Panc1 (cell line): ENCODE data around the gene UST. TPM values are rescaled to one million over a fixed set of nuclear protein-coding genes. Genes with fewer than 3 reads are reported as not detected.

Source experiments
- ATAC-seq: fragments of 200-7000 bp; cut with Tn5 transposase; 2 replicates; pipeline ENCODE4 v1.9.1; 2020; ENCODE audit warnings: mild to moderate bottlenecking, moderate library complexity
- BruUV-seq: library from RNA; stranded (reverse); fragments of 400-500 nt; replicated peaks from 2 replicates; lab custom pipeline; 2021; lab: Mats Ljungman, UMichigan
- CTCF ChIA-PET: fragments of 300-600 bp; sonication (Branson Sonifier 250); formaldehyde crosslinking; loops from one replicate; lab custom pipeline; 2022; ENCODE audit warnings: antibody characterized with exemption; lab: Charles Lee
- POLR2A ChIA-PET: fragments of 300-600 bp; sonication (Branson Sonifier 250); formaldehyde crosslinking; loops from one replicate; lab custom pipeline; 2022; ENCODE audit warnings: antibody characterized with exemption; lab: Charles Lee
- DNase-seq: peaks from one replicate; pipeline ENCODE4 v3.0.0-alpha.2; 2010; ENCODE audit warnings: low read depth, low spot score
- H3K27ac ChIP-seq: 2 replicates; pipeline ENCODE4 v1.5.1; 2011; ENCODE audit warnings: mild to moderate bottlenecking, low read length, inconsistent platforms
- H3K27me3 ChIP-seq: fragments of 200-500 bp; sonication (Bioruptor generic); 2 replicates; pipeline ENCODE4 v1.6.0; 2014; ENCODE audit warnings: low read length, inconsistent platforms; ENCODE audit not compliant: control insufficient read depth, insufficient read depth
- H3K36me3 ChIP-seq: fragments of 200-500 bp; sonication (Bioruptor generic); 2 replicates; pipeline ENCODE4 v1.5.1; 2014; ENCODE audit warnings: inconsistent platforms, mild to moderate bottlenecking, low read length, moderate library complexity; ENCODE audit not compliant: control insufficient read depth, insufficient read depth
- H3K4me1 ChIP-seq: 2 replicates; pipeline ENCODE4 v1.5.1; 2011; ENCODE audit warnings: inconsistent platforms, mild to moderate bottlenecking, low read length, moderate library complexity; ENCODE audit not compliant: control insufficient read depth, insufficient read depth
- H3K4me3 ChIP-seq, 2 experiments: 2 replicates each; pipeline ENCODE4 v1.5.1; 2011 to 2012; ENCODE audit warnings: low read depth in 2 of 2, low read length in 2 of 2, mild to moderate bottlenecking in 2 of 2, inconsistent platforms in 1 of 2, moderate library complexity in 1 of 2
- H3K9me3 ChIP-seq: fragments of 200-500 bp; sonication (Bioruptor generic); 2 replicates; pipeline ENCODE4 v1.5.1; 2014; ENCODE audit warnings: low read depth, mild to moderate bottlenecking, inconsistent platforms, low read length, moderate library complexity; ENCODE audit not compliant: control insufficient read depth, insufficient read depth
- CTCF ChIP-seq: fragments of 450-650 bp; IDR thresholded peaks from 2 replicates; pipeline ENCODE4 v1.5.1; 2017; ENCODE audit warnings: mild to moderate bottlenecking
- POLR2AphosphoS5 ChIP-seq: IDR thresholded peaks from 2 replicates; pipeline ENCODE4 v1.6.1; 2012; ENCODE audit warnings: mild to moderate bottlenecking, low read depth, low read length, moderate library complexity
- REST ChIP-seq, 2 experiments: IDR thresholded peaks; 2 replicates each; pipeline ENCODE4 v1.6.1; 2011 to 2012; ENCODE audit warnings: low read depth in 2 of 2, control low read depth in 1 of 2, low read length in 1 of 2, mild to moderate bottlenecking in 1 of 2, moderate library complexity in 1 of 2; ENCODE audit not compliant: insufficient read depth in 1 of 2
- SIN3A ChIP-seq: IDR thresholded peaks from 2 replicates; pipeline ENCODE4 v1.6.1; 2012; ENCODE audit warnings: low read depth, mild to moderate bottlenecking, low read length, moderate library complexity, borderline replicate concordance; ENCODE audit not compliant: insufficient read depth
- TCF7L2 ChIP-seq: IDR thresholded peaks from 2 replicates; pipeline ENCODE4 v1.6.1; 2011; ENCODE audit warnings: mild to moderate bottlenecking, low read depth, low read length, inconsistent platforms
- in situ Hi-C: cut with HindIII; loops from 2 replicates; pipeline ENCODE4 v1.10.0; 2016; ENCODE audit warnings: low sequenced_read_pairs, low pct_unique_long_range_greater_than_20kb
- intact Hi-C: fragments of 100-400 bp; cut with micrococcal nuclease; formaldehyde crosslinking; loops from one replicate; pipeline ENCODE4 v1.10.0; 2022; ENCODE audit not compliant: unreplicated experiment
- total RNA-seq: library from RNA; stranded (reverse); gene quantifications from one replicate; pipeline ENCODE4 v1.2.1, GENCODE V29; 2021; ENCODE audit not compliant: unreplicated experiment

The UST gene
- total RNA-seq, 1 experiment from 2014 or later = 0.15 TPM

DNA sequence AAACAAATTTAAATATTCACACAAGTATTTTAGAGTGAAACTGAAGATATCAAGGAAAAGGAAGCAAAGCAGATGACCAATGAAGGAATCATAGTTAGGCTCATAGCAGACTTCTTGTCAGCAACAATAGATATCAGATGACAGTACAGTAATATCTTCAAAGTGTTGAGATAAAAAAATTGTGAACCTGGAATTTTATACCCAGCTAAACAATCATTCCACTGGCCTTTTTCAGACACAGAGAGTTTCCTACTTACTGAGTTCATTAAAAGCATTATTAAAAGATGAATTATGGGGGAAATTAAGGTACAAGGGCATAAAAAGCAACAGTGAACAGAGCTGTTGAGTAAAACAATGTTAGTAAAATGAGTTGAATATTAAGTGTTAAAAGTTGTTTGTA lies 254.6 kb downstream of the UST start:
- Histone ChIP-seq H3K4me1 (no peaks in the 10 kb centered on the region), H3K9me3 (no peaks in the 10 kb centered on the region; the same call in 1 of the 2 replicates), H3K27ac (no peak overlapping the region), H3K36me3 (no peaks in the 10 kb centered on the region), H3K27me3 (no peaks in the 10 kb centered on the region; the same call in 1 of the 2 replicates), H3K4me3 (no peak overlapping the region)
- ATAC-seq (no peak), DNase-seq (no peak)
- intact Hi-C loops (no loop called here), in situ Hi-C loops (no loop called here)
- ChIA-PET CTCF (no interaction called here), POLR2A (no interaction called here)
- TF ChIP-seq POLR2AphosphoS5 (no peak), TCF7L2 (no peak), REST (IDR thresholded peaks at IDR 0.05; ENCODE audit: insufficient read depth in 1 of 2, low read depth in 2 of 2, low read length in 1 of 2) (no peak), SIN3A (no peak), CTCF (no peak)
- no TSS peak for BruUV-seq

- no TSS peak for BruUV-seq
- TF ChIP-seq CTCF (no peak), POLR2AphosphoS5 (no peak), TCF7L2 (no peak), SIN3A (no peak), REST (IDR thresholded peaks at IDR 0.05; ENCODE audit: insufficient read depth in 1 of 2, low read depth in 2 of 2, low read length in 1 of 2) (no peak)
These were observed 256.7 kb downstream of the UST start for GRCh38 chr6:149003560-149003959.

More at GRCh38 chr6:149003560-149003959, 256.7 kb downstream of the UST start:
- intact Hi-C loops (no loop called here), in situ Hi-C loops (no loop called here)
- no peaks in the 10 kb centered on the region; the same call in 1 of the 2 replicates for H3K9me3 ChIP-seq
- DNase-seq (no peak), ATAC-seq (no peak)
- POLR2A ChIA-PET = no interaction called here
- H3K27ac ChIP-seq = no peak overlapping the region
- CTCF ChIA-PET = no interaction called here
- no peak overlapping the region for H3K4me3 ChIP-seq
- H3K36me3 ChIP-seq = no peaks in the 10 kb centered on the region
- H3K4me1 ChIP-seq = peaks cover 3% of the 10 kb centered on the region; the same call in 1 of the 2 replicates
- no peaks in the 10 kb centered on the region for H3K27me3 ChIP-seq
